Left cardiac atrium (tissue), 4 donors: ENCODE data around the gene MYLK. TPM values are rescaled to one million over a fixed set of nuclear protein-coding genes. Genes with fewer than 3 reads are reported as not detected.
"Not testable (repeated sequence)": the region's sequence is repeated elsewhere in the genome, so short reads cannot be mapped to it uniquely, and the experiment has no call there.

ENCODE experiments used
- ATAC-seq, 2 donors: fragments of 200-7000 bp; cut with Tn5 transposase; one replicate each; pipeline ENCODE4 v1.9.1; 2020; ENCODE audit warnings: mild to moderate bottlenecking in 2 of 2, moderate library complexity in 2 of 2
- DNase-seq: peaks from one replicate; pipeline ENCODE4 v3.0.0-alpha.2; 2020
- intact Hi-C, 2 donors: fragments of 100-400 bp; cut with DNase I; formaldehyde crosslinking; loops; one replicate each; pipeline versions ENCODE4 v1.14.1 to v1.15.1; 2022 to 2023
- total RNA-seq, 2 donors: library from RNA; stranded (reverse); fragmentation: NEBNext Ultra II Directional; extraction: Animal tissue kit (Norgen Biotek cat#: 25700); gene quantifications; one replicate each; pipeline ENCODE4 v1.2.1, GENCODE V29; 2021
- donor health status: DM: no; HTN: yes; CAD: no.
- donor health status: DM: no; HTN: yes; CAD: no; lungs with severe emphysema.
- donor health status: DM: yes; HTN: yes; CAD: no.
- donor health status: Dilated cardiomyopathy.

The MYLK gene
- total RNA-seq, 2 donors from 2014 or later, result 66.2 to 116 TPM

GRCh38 chr3:123740391-123740822, 143.7 kb downstream of the MYLK start:
- intact Hi-C loops, result no loop called here
- DNase-seq (peak; percentile 47), ATAC-seq (peak; percentile 79 to 92)

GRCh38 chr3:123739754-123740153, 144.4 kb downstream of the MYLK start:
- intact Hi-C loops, result no loop called here
- no peak for ATAC-seq
- DNase-seq, result no peak

GRCh38 chr3:123739106-123739505, 145.0 kb downstream of the MYLK start:
- ATAC-seq (no peak), DNase-seq (no peak)
- intact Hi-C loops, result no loop called here

- ATAC-seq, intact Hi-C loops: not testable (repeated sequence)
These were observed 145.6 kb downstream of the MYLK start for GRCh38 chr3:123738522-123738921.

GRCh38 chr3:123737168-123737567, 147.0 kb downstream of the MYLK start:
- ATAC-seq (no peak), DNase-seq (no peak)
- intact Hi-C loops, result no loop called here

More at GRCh38 chr3:123738522-123738921, 145.6 kb downstream of the MYLK start:
- not testable (repeated sequence) for DNase-seq

- DNase-seq (no peak), ATAC-seq (no peak)
- intact Hi-C loops, result no loop called here
These were observed 148.7 kb downstream of the MYLK start for GRCh38 chr3:123735456-123735855.

GRCh38 chr3:123734527-123734902, 149.6 kb downstream of the MYLK start:
- ATAC-seq (no peak), DNase-seq (no peak)
- intact Hi-C loops, result no loop called here

DNA sequence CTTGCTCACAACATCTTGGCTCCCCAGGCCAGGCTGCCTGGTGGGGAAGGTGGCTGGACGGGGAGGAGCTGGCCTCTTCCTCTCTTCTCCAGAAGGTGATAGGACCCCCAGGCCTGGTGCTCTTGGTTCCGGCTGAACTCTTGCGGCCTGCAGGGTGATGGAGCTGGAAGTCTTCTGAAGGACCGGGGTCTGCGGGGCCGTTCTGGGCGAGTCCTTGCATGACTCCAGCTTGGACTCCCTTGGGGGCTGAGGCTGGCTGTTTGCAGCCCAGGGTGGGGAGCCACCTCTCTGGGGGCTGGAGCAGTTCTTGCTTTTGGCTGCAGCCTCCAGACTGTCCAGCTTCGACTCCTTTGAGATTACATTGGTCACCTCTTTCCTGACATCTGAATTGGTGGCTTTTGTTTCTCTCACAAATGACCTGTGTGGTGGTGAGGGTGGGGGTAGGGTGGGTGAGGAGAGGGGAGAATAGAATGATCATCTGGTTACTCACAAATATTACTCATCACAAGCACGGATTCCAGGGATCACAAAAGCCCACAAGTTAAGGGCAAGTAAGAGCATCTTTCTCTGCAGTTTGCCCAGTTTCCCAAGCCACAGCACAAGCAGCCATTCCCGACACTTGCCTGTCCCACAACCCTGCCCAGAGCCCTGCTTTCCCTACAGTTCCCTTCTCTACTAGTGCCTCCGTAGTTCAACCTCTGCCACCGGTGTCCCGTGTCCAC, 150.2 kb downstream of the MYLK start:
- ATAC-seq (no peak), DNase-seq (no peak)
- intact Hi-C loops, result no loop called here

GRCh38 chr3:123733341-123733740, 150.8 kb downstream of the MYLK start:
- intact Hi-C loops, result no loop called here
- no peak for ATAC-seq
- no peak for DNase-seq

GRCh38 chr3:123732447-123732846, 151.7 kb downstream of the MYLK start:
- DNase-seq (no peak), ATAC-seq (no peak)
- intact Hi-C loops, result no loop called here

DNA sequence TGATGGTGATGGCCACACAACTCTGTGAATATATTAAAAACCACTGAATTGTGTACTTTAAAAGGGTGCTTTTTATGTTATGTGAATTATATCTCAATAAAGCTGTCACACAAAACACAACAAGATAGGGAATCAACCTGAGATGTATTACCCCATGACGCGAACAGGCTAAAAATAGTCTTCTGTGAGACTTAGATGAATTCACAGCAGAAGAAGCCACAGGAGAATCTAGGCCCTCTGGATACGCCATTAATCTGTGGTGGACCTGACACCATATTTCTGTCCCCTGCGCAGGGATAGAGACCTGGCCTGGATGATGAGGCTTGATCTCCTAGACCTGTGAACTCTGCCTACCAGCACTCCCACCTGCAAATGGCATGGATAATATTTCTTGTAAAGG, 153.3 kb downstream of the MYLK start:
- DNase-seq (no peak), ATAC-seq (no peak)
- intact Hi-C loops, result no loop called here

DNA sequence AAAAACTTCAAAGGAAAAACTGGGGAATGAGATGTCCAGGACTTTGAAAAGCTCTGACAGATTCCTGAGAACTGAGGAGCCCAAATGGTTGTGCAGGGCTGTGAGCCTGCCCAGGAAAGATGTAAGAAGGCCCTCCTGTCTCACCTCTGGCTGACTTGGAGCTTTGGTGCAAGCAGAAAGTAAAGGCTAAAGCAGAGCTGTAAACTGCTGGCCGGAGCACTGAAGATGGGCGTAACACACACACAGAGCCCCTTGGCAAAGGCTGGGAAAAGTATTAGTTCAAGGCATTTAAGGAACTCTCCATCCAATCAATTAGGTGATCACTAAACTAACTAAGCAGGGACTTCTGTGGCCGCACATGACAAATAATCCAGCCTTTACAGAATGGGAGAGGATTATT, 155.1 kb downstream of the MYLK start:
- ATAC-seq, result no peak
- intact Hi-C loops, result no loop called here

DNA sequence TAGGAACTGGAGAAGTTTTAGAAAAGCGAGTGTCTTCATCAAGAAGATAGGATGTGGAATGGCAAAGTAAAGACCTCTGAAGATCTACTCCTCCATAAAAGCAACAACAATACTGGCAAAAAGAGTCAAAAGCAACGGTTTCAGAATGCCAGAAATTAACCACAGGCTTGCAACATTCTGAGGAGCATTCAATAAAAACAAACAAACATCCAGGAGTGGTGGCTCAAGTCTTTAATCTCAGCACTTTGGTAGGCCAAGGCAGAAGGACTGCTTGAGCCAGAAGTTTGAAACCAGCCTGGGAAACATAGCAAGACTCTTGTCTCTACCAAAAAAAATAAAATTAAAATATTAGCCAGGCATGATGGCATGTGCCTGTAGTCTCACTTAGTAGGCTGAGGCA, 156.1 kb downstream of the MYLK start:
- intact Hi-C loops, result no loop called here
- no peak for ATAC-seq
- no peak for DNase-seq

More for the DNA sequence above, 155.1 kb downstream of the MYLK start:
- no peak for DNase-seq

DNA sequence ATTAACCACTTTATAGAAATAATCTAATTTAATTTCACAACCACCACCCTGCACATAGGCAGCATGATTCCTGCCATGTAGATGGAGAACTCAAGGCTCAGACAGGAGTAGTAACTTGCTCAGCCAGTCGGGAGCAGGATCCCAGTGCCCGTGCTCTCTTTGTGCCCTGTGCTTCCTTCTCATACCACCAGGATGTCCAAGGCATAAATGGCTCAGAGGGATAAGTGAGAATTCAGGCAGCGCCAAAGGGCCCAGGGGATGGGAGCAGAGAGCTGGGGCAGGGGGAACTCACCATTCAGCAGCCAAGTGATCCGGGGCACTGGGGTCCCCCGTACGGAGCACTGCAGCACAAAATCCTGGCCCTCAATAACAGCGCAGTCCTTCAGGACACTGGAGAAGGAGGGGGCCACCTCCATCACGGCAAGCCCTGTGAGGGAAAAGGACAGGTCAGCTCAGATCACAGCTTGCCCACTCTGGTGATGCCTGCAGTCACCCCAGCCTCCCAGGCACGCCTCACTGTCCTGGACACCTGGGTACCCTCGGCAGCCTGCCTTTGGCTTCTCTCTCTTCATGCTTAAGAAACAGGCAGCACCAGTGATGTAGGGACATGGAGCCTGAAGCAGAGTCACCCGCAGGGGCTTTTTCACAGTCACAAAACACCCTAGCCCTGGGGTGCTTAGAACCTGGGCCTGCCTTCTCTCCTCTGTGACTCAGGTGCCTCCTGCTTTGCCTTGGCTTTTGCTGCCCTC, 158.3 kb downstream of the MYLK start:
- DNase-seq (no peak), ATAC-seq (no peak)
- intact Hi-C loops, result no loop called here

DNA sequence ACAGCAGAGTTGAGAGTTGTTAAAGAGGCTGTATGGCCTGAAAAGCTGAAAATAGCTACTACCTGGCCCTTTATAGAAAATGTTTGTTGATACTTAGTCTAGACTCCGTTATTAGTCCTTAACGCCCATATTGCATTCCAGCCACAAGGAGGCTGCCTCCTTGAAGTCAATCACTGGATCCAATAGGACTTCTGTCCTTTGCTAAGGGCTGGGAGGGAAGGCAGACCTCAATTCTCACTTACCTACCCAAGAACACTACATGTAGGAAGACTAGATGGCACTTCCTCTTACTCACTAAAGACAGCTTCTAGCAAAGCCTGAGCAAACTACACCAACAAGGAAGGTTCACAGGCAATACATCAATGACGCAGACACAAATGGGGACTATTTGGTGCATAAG, 159.8 kb downstream of the MYLK start:
- intact Hi-C loops, result loop anchor here in 1 of 2 donors (5.0 kb wide), 1 partner anchor 77 kb away; no protein-coding TSS in a partner anchor
- DNase-seq, result no peak
- ATAC-seq, result no peak

DNA sequence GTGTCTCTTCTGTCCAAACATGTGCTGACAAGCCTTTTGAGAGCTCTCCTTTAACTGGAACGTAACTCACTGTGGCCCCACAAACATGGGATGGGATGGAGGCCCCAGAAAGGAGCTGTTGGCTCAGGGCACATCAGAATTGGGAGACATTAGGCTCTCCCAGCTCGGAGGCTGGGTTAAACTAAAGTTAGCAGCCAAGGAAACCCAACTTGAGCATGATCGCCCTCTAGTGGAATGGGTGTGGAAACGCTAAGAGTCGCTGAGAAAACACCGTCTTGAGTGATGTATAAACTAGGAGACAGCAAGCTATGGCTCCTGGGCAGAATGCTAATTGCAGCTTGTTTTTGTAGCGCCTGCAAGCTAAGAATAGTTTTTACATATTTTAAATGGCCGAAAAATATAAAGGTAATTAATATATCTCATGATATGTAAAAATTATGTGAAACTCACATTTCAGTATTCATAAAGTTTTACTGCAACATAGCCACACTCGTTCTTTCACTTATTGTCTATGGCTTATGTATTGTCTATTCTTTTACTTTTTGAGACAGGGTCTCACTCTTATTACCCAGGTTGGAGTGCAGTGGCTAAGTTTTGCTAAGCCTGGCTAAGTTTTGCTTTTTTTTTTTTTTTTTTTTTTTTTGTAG, 160.5 kb downstream of the MYLK start:
- intact Hi-C loops, result loop anchor here in 1 of 2 donors (5.0 kb wide), 1 partner anchor 76 kb away; no protein-coding TSS in a partner anchor
- ATAC-seq (peak; percentile 15 to 18), DNase-seq (no peak)

GRCh38 chr3:123723070-123723469, 161.1 kb downstream of the MYLK start:
- intact Hi-C loops, result loop anchor here in 1 of 2 donors (5.0 kb wide), 1 partner anchor 76 kb away; no protein-coding TSS in a partner anchor
- DNase-seq (no peak), ATAC-seq (no peak)

GRCh38 chr3:123722456-123722855, 161.7 kb downstream of the MYLK start:
- intact Hi-C loops, result loop anchor here in 1 of 2 donors (5.0 kb wide), 1 partner anchor 75 kb away; no protein-coding TSS in a partner anchor
- ATAC-seq (no peak), DNase-seq (no peak)

GRCh38 chr3:123722021-123722420, 162.1 kb downstream of the MYLK start:
- no peak for ATAC-seq
- intact Hi-C loops, result loop anchor here in 1 of 2 donors (5.0 kb wide), 1 partner anchor 75 kb away; no protein-coding TSS in a partner anchor
- DNase-seq, result no peak
